GM12878 (cell line): ENCODE results near the gene DNAJC15. TPM values are rescaled to one million over a fixed set of nuclear protein-coding genes. Genes with fewer than 3 reads are reported as not detected.

Experiments
- ATAC-seq: fragments of 200-7000 bp; cut with Tn5 transposase; 3 replicates; pipeline ENCODE4 v1.9.1; 2020; ENCODE audit warnings: mild to moderate bottlenecking, moderate library complexity
- BruUV-seq: library from RNA; stranded (reverse); fragments of 400-500 nt; replicated peaks from 2 replicates; lab custom pipeline; 2021; lab: Mats Ljungman, UMichigan
- CTCF ChIA-PET: fragments of 300-600 bp; sonication (Branson Sonifier 250); formaldehyde crosslinking; extraction: SDS; loops from one replicate; lab custom pipeline; 2021; ENCODE audit warnings: inconsistent platforms; lab: Yijun Ruan, JAX
- POLR2A ChIA-PET: fragments of 350-600 bp; formaldehyde crosslinking; extraction: SDS; loops from one replicate; lab custom pipeline; 2021; ENCODE audit warnings: inconsistent platforms; lab: Charles Lee
- RAD21 ChIA-PET: fragments of 300-600 bp; sonication (Branson Sonifier 250); formaldehyde crosslinking; loops from one replicate; lab custom pipeline; 2023; ENCODE audit warnings: antibody characterized with exemption; ENCODE audit not compliant: unreplicated experiment; lab: Charles Lee
- SMC1A ChIA-PET: fragments of 300-600 bp; sonication (Branson Sonifier 250); formaldehyde crosslinking; loops from one replicate; lab custom pipeline; 2023; ENCODE audit not compliant: unreplicated experiment, uncharacterized antibody; lab: Charles Lee
- DNase-seq: peaks from one replicate; pipeline ENCODE4 v3.0.0-alpha.2; 2011; ENCODE audit warnings: low read depth, low spot score
- FAIRE-seq: peaks from 3 replicates; lab custom pipeline; 2011; peaks lifted over from hg19 to GRCh38; lab: Jason Lieb, UNC
- H2AFZ ChIP-seq: 2 replicates; pipeline ENCODE4 v1.6.0; 2011; ENCODE audit warnings: low read depth, low read length, control low read depth; ENCODE audit not compliant: control insufficient read depth
- H3K27ac ChIP-seq: 2 replicates; pipeline ENCODE4 v1.5.1; 2011; ENCODE audit warnings: control low read depth; ENCODE audit not compliant: control insufficient read depth, insufficient read depth
- H3K27me3 ChIP-seq, 2 experiments: replicated peaks in 1 of 2; 2 replicates each; pipeline versions ENCODE4 v1.6.0 to v1.6.1; 2011; ENCODE audit warnings: low read length in 1 of 2; ENCODE audit not compliant: control insufficient read depth in 2 of 2, insufficient read depth in 2 of 2
- H3K36me3 ChIP-seq, 2 experiments: 2 replicates each; pipeline ENCODE4 v1.5.1; 2011; ENCODE audit warnings: low read length in 1 of 2; ENCODE audit not compliant: control insufficient read depth in 2 of 2, insufficient read depth in 2 of 2
- H3K4me1 ChIP-seq: 2 replicates; pipeline ENCODE4 v1.6.1; 2011; ENCODE audit warnings: mild to moderate bottlenecking, low read length, moderate library complexity, mixed read lengths; ENCODE audit not compliant: control insufficient read depth, insufficient read depth
- H3K4me2 ChIP-seq: 2 replicates; pipeline ENCODE4 v1.6.0; 2011; ENCODE audit warnings: control low read depth; ENCODE audit not compliant: control insufficient read depth, insufficient read depth
- H3K4me3 ChIP-seq: fragments of 200-600 bp; sonication (generic); 2 replicates; pipeline ENCODE4 v1.5.1; 2016
- H3K79me2 ChIP-seq: 2 replicates; pipeline ENCODE4 v1.6.0; 2011; ENCODE audit warnings: low read length; ENCODE audit not compliant: control insufficient read depth, insufficient read depth
- H3K9ac ChIP-seq: 2 replicates; pipeline ENCODE4 v1.8.0; 2011; ENCODE audit warnings: low read length, control low read depth, mixed read lengths; ENCODE audit not compliant: control insufficient read depth, insufficient read depth
- H3K9me3 ChIP-seq: replicated peaks from 3 replicates; pipeline ENCODE4 v1.5.1; 2011; ENCODE audit warnings: mild to moderate bottlenecking, low read length; ENCODE audit not compliant: control insufficient read depth, insufficient read depth
- H4K20me1 ChIP-seq: 2 replicates; pipeline ENCODE4 v1.6.0; 2011; ENCODE audit not compliant: control insufficient read depth, insufficient read depth
- ATF2 ChIP-seq: IDR thresholded peaks from 2 replicates; pipeline ENCODE4 v1.6.1; 2012; ENCODE audit warnings: low read length, inconsistent platforms
- BCL11A ChIP-seq: IDR thresholded peaks from 2 replicates; pipeline ENCODE4 v1.6.1; 2011; ENCODE audit warnings: low read depth, low read length
- CEBPB ChIP-seq, 2 experiments: fragments of 150-350 bp in 1 of 2; IDR thresholded peaks; 2 replicates each; pipeline ENCODE4 v1.6.1; 2012 to 2014; ENCODE audit warnings: low read depth in 2 of 2, low read length in 2 of 2, borderline replicate concordance in 1 of 2, inconsistent platforms in 1 of 2
- EP300 ChIP-seq, 2 experiments: fragments of 150-350 bp in 1 of 2; IDR thresholded peaks; 2 replicates each; pipeline ENCODE4 v1.6.1; 2011 to 2012; ENCODE audit warnings: low read depth in 2 of 2, low read length in 2 of 2, borderline replicate concordance in 1 of 2, improper control_type of control experiment in 1 of 2, inconsistent platforms in 1 of 2; ENCODE audit not compliant: control insufficient read depth in 1 of 2
- GABPA ChIP-seq: IDR thresholded peaks from 2 replicates; pipeline ENCODE4 v1.6.1; 2014; ENCODE audit warnings: antibody characterized with exemption, low read depth, mild to moderate bottlenecking, inconsistent platforms
- JUNB ChIP-seq: IDR thresholded peaks from 2 replicates; pipeline ENCODE4 v1.6.1; 2016; ENCODE audit warnings: antibody characterized with exemption, mild to moderate bottlenecking
- MTA2 ChIP-seq: fragments of 450-650 bp; IDR thresholded peaks from 2 replicates; pipeline ENCODE4 v1.6.1; 2016; ENCODE audit warnings: low read depth, mild to moderate bottlenecking, moderate library complexity
- NFIC ChIP-seq: IDR thresholded peaks from 2 replicates; pipeline ENCODE4 v1.6.1; 2012; ENCODE audit warnings: low read depth, mild to moderate bottlenecking, inconsistent platforms, low read length, moderate library complexity
- NFYB ChIP-seq: IDR thresholded peaks from 2 replicates; pipeline ENCODE4 v1.6.1; 2011; ENCODE audit warnings: low read depth, mild to moderate bottlenecking, low read length, improper control_type of control experiment, moderate library complexity; ENCODE audit not compliant: insufficient read depth
- PBX3 ChIP-seq: IDR thresholded peaks from 2 replicates; pipeline ENCODE4 v1.6.1; 2011; ENCODE audit warnings: mild to moderate bottlenecking, low read depth, low read length, moderate library complexity; ENCODE audit not compliant: insufficient replicate concordance
- POU2F2 ChIP-seq: IDR thresholded peaks from 3 replicates; pipeline ENCODE4 v1.6.1; 2011; ENCODE audit warnings: low read depth, mild to moderate bottlenecking, low read length, borderline replicate concordance
- RELB ChIP-seq: fragments of 450-650 bp; IDR thresholded peaks from 2 replicates; pipeline ENCODE4 v1.6.1; 2017; ENCODE audit warnings: low read depth, mild to moderate bottlenecking, moderate library complexity
- RUNX3 ChIP-seq: IDR thresholded peaks from 2 replicates; pipeline ENCODE4 v1.6.1; 2012; ENCODE audit warnings: low read length, inconsistent platforms
- SKIL ChIP-seq: fragments of 450-650 bp; IDR thresholded peaks from 2 replicates; pipeline ENCODE4 v1.6.1; 2017; ENCODE audit warnings: mild to moderate bottlenecking, low read depth, inconsistent platforms; ENCODE audit not compliant: poor library complexity, severe bottlenecking
- YBX1 ChIP-seq: fragments of 450-650 bp; IDR thresholded peaks from 2 replicates; pipeline ENCODE4 v1.6.1; 2016; ENCODE audit warnings: antibody characterized with exemption
- WGBS: methylation state at CpG from one replicate; pipeline ENCODE4 v1.1.6; 2016; ENCODE audit warnings: low lambda C conversion rate; ENCODE audit not compliant: insufficient replicate concordance, insufficient coverage; ENCODE audit errors: missing lambda C conversion rate; 5-methylcytosine and 5-hydroxymethylcytosine counted together
- in situ Hi-C: fragments of 300-500 bp; cut with MboI; formaldehyde crosslinking; loops from 9 replicates; pipeline ENCODE4 v1.14.3; 2018; ENCODE audit warnings: mixed read lengths
- intact Hi-C: fragments of 100-400 bp; cut with micrococcal nuclease; formaldehyde crosslinking; loops from one replicate; pipeline ENCODE4 v1.14.2; 2022; ENCODE audit not compliant: unreplicated experiment
- polyA plus RNA-seq, 11 experiments: library from polyadenylated mRNA; depleted of rRNA in 4 of 11; unstranded in 6 of 11; stranded (reverse) in 5 of 11; fragments of >200 nt; fragmentation: Nextera tagmentation in 4 of 11; fragmentation: Illumina TruSeq in 1 of 11; extraction: Ambion mirVana in 4 of 11; extraction: Trizol in 1 of 11; gene quantifications; 1 replicate in 1 of 11; 2 replicates in 10 of 11; pipeline versions ENCODE4 v1.2.1 to v1.2.3, GENCODE V29; 2011 to 2016; ENCODE audit warnings: inconsistent platforms in 2 of 11, missing spikeins in 2 of 11, low read depth in 1 of 11
- total RNA-seq, 4 experiments: library from RNA; depleted of rRNA in 3 of 4; stranded (reverse); fragments of >200 nt in 3 of 4; fragmentation: Illumina TruSeq in 1 of 4; extraction: Trizol in 1 of 4; gene quantifications; 2 replicates each; pipeline versions ENCODE4 v1.2.1 to v1.2.3, GENCODE V29; 2013 to 2021

The DNAJC15 gene
- total and polyA plus RNA-seq, 10 of the 15 experiments (the other 5 are each of a cell fraction or from before 2014, with no cell fraction given) = 13.1 to 104 (median 54.4) TPM

- no peaks in the 10 kb centered on the region for H3K27me3 ChIP-seq
- ATAC-seq (peak; percentile 90), FAIRE-seq (peak; percentile 82), DNase-seq (no peak)
- peaks cover 36% of the 10 kb centered on the region for H3K4me1 ChIP-seq
- no peaks in the 10 kb centered on the region for H4K20me1 ChIP-seq
- intact Hi-C loops = loop anchor here (5.0 kb wide), 2 partner anchors 48 to 103 kb away; no protein-coding TSS in a partner anchor
- ChIA-PET SMC1A (interaction anchor here (0.7 to 6.0 kb wide), 21 partner anchors 9 to 103 kb away, joined by 3 to 48 read pairs (median 5); partner anchors contain the start of gene DNAJC15), POLR2A (interaction anchor here (0.9 to 1.7 kb wide), 6 partner anchors 12 to 36 kb away, joined by 3 to 5 read pairs (median 4); no protein-coding TSS in a partner anchor), RAD21 (interaction anchor here (0.8 to 5.8 kb wide), 16 partner anchors 9 to 105 kb away, joined by 3 to 51 read pairs (median 4); partner anchors contain the start of gene EPSTI1), CTCF (interaction anchor here (0.7 to 2.9 kb wide), 7 partner anchors 9 to 105 kb away, joined by 3 to 10 read pairs (median 5); no protein-coding TSS in a partner anchor)
- H3K4me3 ChIP-seq = peak overlapping the region; percentile 9; the same call in 1 of the 2 replicates
- H3K36me3 ChIP-seq = no peaks in the 10 kb centered on the region; a peak in 1 of 4 replicates
- H2AFZ ChIP-seq = peak overlapping the region; percentile 7; the same call in 1 of the 2 replicates
- 2% methylated on average over 3 of the region's 3 CpGs for WGBS
- peaks cover 17% of the 10 kb centered on the region for H3K79me2 ChIP-seq
- peak overlapping the region; percentile 82 for H3K4me2 ChIP-seq
- peak overlapping the region; percentile 60 for H3K27ac ChIP-seq
- H3K9ac ChIP-seq = 0 out of 2 replicates have a peak overlapping the region, but pooled peaks have one; percentile 7
- no TSS peak for BruUV-seq
- in situ Hi-C loops = no loop called here
- H3K9me3 ChIP-seq = no peaks in the 10 kb centered on the region
- TF ChIP-seq RUNX3 = peak; percentile 94
- TF ChIP-seq CEBPB (IDR thresholded peaks at IDR 0.05; ENCODE audit: borderline replicate concordance in 1 of 2, low read depth in 2 of 2, low read length in 2 of 2) = no peak
- no peak for TF ChIP-seq NFYB
- no peak for TF ChIP-seq YBX1
- peak; percentile 67; the same call in 1 of the 3 replicates for TF ChIP-seq POU2F2
- TF ChIP-seq MTA2 = peak; percentile 59
- peak; percentile 18; the same call in 1 of the 2 replicates for TF ChIP-seq ATF2
- peak; percentile 45 for TF ChIP-seq PBX3
- peak; percentile 84 for TF ChIP-seq JUNB
- TF ChIP-seq GABPA = no peak
- TF ChIP-seq BCL11A = peak; percentile 72; the same call in 1 of the 2 replicates
- TF ChIP-seq NFIC = peak; percentile 68; the same call in 1 of the 2 replicates
- peak; percentile 38 for TF ChIP-seq SKIL
- TF ChIP-seq EP300 (IDR thresholded peaks at IDR 0.05; ENCODE audit: borderline replicate concordance in 1 of 2, control insufficient read depth in 1 of 2, low read depth in 2 of 2, low read length in 2 of 2) = peak in 1 of 2 experiments; percentile 56; a peak in 2 of 4 replicates
- 0 out of 2 replicates have a peak, but pooled peaks have one; percentile 30 for TF ChIP-seq RELB
Observed at GRCh38 chr13:43074824-43075510, 51.6 kb downstream of the DNAJC15 start.
